HEK293 (cell line): ENCODE measurements around the gene RNF133.

Experiments used
- CTCF ChIA-PET: fragments of 350-600 bp; formaldehyde crosslinking; extraction: SDS; loops from one replicate; lab custom pipeline; 2021; ENCODE audit warnings: antibody characterized with exemption; lab: Yijun Ruan, JAX
- POLR2A ChIA-PET: fragments of 300-600 bp; formaldehyde crosslinking; extraction: SDS; loops from one replicate; lab custom pipeline; 2020; ENCODE audit warnings: antibody characterized with exemption, inconsistent platforms; lab: Yijun Ruan, JAX
- H3K27ac ChIP-seq: fragments of 200-500 bp; sonication (Bioruptor generic); 2 replicates; pipeline ENCODE4 v1.5.1; 2014; ENCODE audit warnings: low read depth, low read length, control low read depth, inconsistent platforms; ENCODE audit errors: extremely low read depth
- H3K36me3 ChIP-seq, 2 experiments: fragments of 200-500 bp in 1 of 2; sonication (Bioruptor generic) in 1 of 2; 1 replicate in 1 of 2; 2 replicates in 1 of 2; pipeline ENCODE4 v1.5.1; 2014 to 2017; ENCODE audit warnings: inconsistent platforms in 2 of 2, low read length in 2 of 2; ENCODE audit not compliant: control insufficient read depth in 2 of 2, insufficient read depth in 1 of 2
- H3K4me1 ChIP-seq: fragments of 200-500 bp; sonication (Bioruptor generic); 2 replicates; pipeline ENCODE4 v1.5.1; 2014; ENCODE audit warnings: mild to moderate bottlenecking, low read length, inconsistent platforms; ENCODE audit not compliant: control insufficient read depth, insufficient read depth
- H3K4me3 ChIP-seq: 2 replicates; pipeline ENCODE4 v1.5.1; 2011; ENCODE audit warnings: low read depth, mild to moderate bottlenecking, control low read depth, low read length, moderate library complexity
- H3K9me3 ChIP-seq: fragments of 200-500 bp; sonication (Bioruptor generic); 2 replicates; pipeline ENCODE4 v1.5.1; 2014; ENCODE audit warnings: low read depth, low read length, inconsistent platforms; ENCODE audit not compliant: control insufficient read depth, insufficient read depth
- ATF2 ChIP-seq: fragments of 450-650 bp; formaldehyde crosslinking; IDR thresholded peaks from 2 replicates; pipeline ENCODE4 v1.5.1; 2016; ENCODE audit warnings: missing biosample characterization, missing genetic modification characterization, low read depth
- EGR2 ChIP-seq: fragments of 450-650 bp; formaldehyde crosslinking; IDR thresholded peaks from 2 replicates; pipeline ENCODE4 v1.5.1; 2016; ENCODE audit warnings: low read depth, missing biosample characterization, missing genetic modification characterization
- PRDM6 ChIP-seq: fragments of 450-650 bp; formaldehyde crosslinking; IDR thresholded peaks from 2 replicates; pipeline ENCODE4 v1.5.1; 2017; ENCODE audit warnings: missing biosample characterization, missing genetic modification characterization
- ZBTB21 ChIP-seq: fragments of 450-650 bp; formaldehyde crosslinking; IDR thresholded peaks from 2 replicates; pipeline ENCODE4 v1.5.1; 2017; ENCODE audit warnings: missing biosample characterization, missing genetic modification characterization
- ZFP41 ChIP-seq: fragments of 450-650 bp; formaldehyde crosslinking; IDR thresholded peaks from 2 replicates; pipeline ENCODE4 v1.5.1; 2016; ENCODE audit warnings: missing biosample characterization, missing genetic modification characterization, borderline replicate concordance
- ZNF138 ChIP-seq: fragments of 450-650 bp; formaldehyde crosslinking; IDR thresholded peaks from 2 replicates; pipeline ENCODE4 v1.5.1; 2016; ENCODE audit warnings: missing biosample characterization, missing genetic modification characterization, borderline replicate concordance
- ZNF23 ChIP-seq: fragments of 450-650 bp; formaldehyde crosslinking; IDR thresholded peaks from 2 replicates; pipeline ENCODE4 v1.5.1; 2016; ENCODE audit warnings: missing biosample characterization, missing genetic modification characterization, borderline replicate concordance
- ZNF239 ChIP-seq: fragments of 450-650 bp; formaldehyde crosslinking; IDR thresholded peaks from 2 replicates; pipeline ENCODE4 v1.5.1; 2016; ENCODE audit warnings: missing biosample characterization, missing genetic modification characterization
- ZNF26 ChIP-seq: fragments of 450-650 bp; formaldehyde crosslinking; IDR thresholded peaks from 2 replicates; pipeline ENCODE4 v1.5.1; 2016; ENCODE audit warnings: missing biosample characterization, missing genetic modification characterization
- ZNF391 ChIP-seq: fragments of 450-650 bp; formaldehyde crosslinking; IDR thresholded peaks from 2 replicates; pipeline ENCODE4 v1.5.1; 2016; ENCODE audit warnings: low read depth, missing biosample characterization, missing genetic modification characterization, borderline replicate concordance
- ZNF416 ChIP-seq: fragments of 450-650 bp; formaldehyde crosslinking; IDR thresholded peaks from 2 replicates; pipeline ENCODE4 v1.5.1; 2016; ENCODE audit warnings: missing biosample characterization, missing genetic modification characterization
- ZNF433 ChIP-seq: fragments of 450-650 bp; formaldehyde crosslinking; IDR thresholded peaks from 2 replicates; pipeline ENCODE4 v1.5.1; 2016; ENCODE audit warnings: missing biosample characterization, missing genetic modification characterization, low read depth
- ZNF521 ChIP-seq: fragments of 450-650 bp; formaldehyde crosslinking; IDR thresholded peaks from 2 replicates; pipeline ENCODE4 v1.5.1; 2017; ENCODE audit warnings: missing biosample characterization, mild to moderate bottlenecking, missing genetic modification characterization
- ZNF560 ChIP-seq: fragments of 450-650 bp; formaldehyde crosslinking; IDR thresholded peaks from 2 replicates; pipeline ENCODE4 v1.5.1; 2017; ENCODE audit warnings: missing biosample characterization, missing genetic modification characterization, borderline replicate concordance
- ZNF623 ChIP-seq: fragments of 450-650 bp; formaldehyde crosslinking; IDR thresholded peaks from 2 replicates; pipeline ENCODE4 v1.5.1; 2016; ENCODE audit warnings: missing biosample characterization, missing genetic modification characterization
- ZNF626 ChIP-seq: fragments of 450-650 bp; sonication (Bioruptor Pico); formaldehyde crosslinking; IDR thresholded peaks from 2 replicates; pipeline ENCODE4 v1.5.1; 2018; ENCODE audit warnings: missing biosample characterization, missing genetic modification characterization, inconsistent platforms
- ZNF658 ChIP-seq: fragments of 450-650 bp; formaldehyde crosslinking; IDR thresholded peaks from 2 replicates; pipeline ENCODE4; 2016; ENCODE audit warnings: missing biosample characterization, missing genetic modification characterization
- ZNF677 ChIP-seq: fragments of 450-650 bp; IDR thresholded peaks from 2 replicates; pipeline ENCODE4 v1.5.0; 2018; ENCODE audit warnings: missing biosample characterization, mild to moderate bottlenecking, missing genetic modification characterization, moderate library complexity
- ZXDB ChIP-seq: fragments of 450-650 bp; formaldehyde crosslinking; IDR thresholded peaks from 2 replicates; pipeline ENCODE4 v1.5.1; 2016; ENCODE audit warnings: missing biosample characterization, missing genetic modification characterization

Gene RNF133

GRCh38 chr7:122709930-122710646, 11.2 kb upstream of the RNF133 start (continued):
- TF ChIP-seq ZNF433: no peak
- TF ChIP-seq ZNF239 (tag by site-specific recombination): no peak
- no peak for TF ChIP-seq ZNF677 (tag by site-specific recombination)
- no peak for TF ChIP-seq ZBTB21
- TF ChIP-seq ZNF391 (tag by site-specific recombination): no peak
- TF ChIP-seq ZNF560 (tag by site-specific recombination): no peak
- no peak for TF ChIP-seq ZFP41 (tag by site-specific recombination)
- TF ChIP-seq, all 188 proteins: peak for 0

GRCh38 chr7:122706836-122707235, 7.9 kb upstream of the RNF133 start:
- TF ChIP-seq PRDM6: no peak
- no peak for TF ChIP-seq ZNF623 (tag by site-specific recombination)
- no peak for TF ChIP-seq ZNF26 (tag by site-specific recombination)
- TF ChIP-seq ZXDB: no peak
- no peak for TF ChIP-seq ZNF521 (tag by site-specific recombination)
- TF ChIP-seq ZNF626 (tag by site-specific recombination): no peak
- TF ChIP-seq ZNF416 (tag by site-specific recombination): no peak
- no peak for TF ChIP-seq ZNF658 (tag by site-specific recombination)
- no peak for TF ChIP-seq ZNF138 (tag by site-specific recombination)
- no peak for TF ChIP-seq ZNF23 (tag by site-specific recombination)
- TF ChIP-seq, all 188 proteins: peak for 0
- ChIA-PET CTCF (interaction anchor here (0.6 kb wide), 1 partner anchor 426 kb away, joined by 4 read pairs; no protein-coding TSS in a partner anchor), POLR2A (no interaction called here)
- no peak overlapping the region for H3K4me3 ChIP-seq
- H3K36me3 ChIP-seq: no peaks in the 10 kb centered on the region
- no peaks in the 10 kb centered on the region for H3K4me1 ChIP-seq
- no peak overlapping the region for H3K27ac ChIP-seq
- H3K9me3 ChIP-seq: no peaks in the 10 kb centered on the region

- peak; percentile 62 for TF ChIP-seq EGR2 (tag by site-specific recombination)
- no peak for TF ChIP-seq ATF2 (tag by site-specific recombination)
- ChIA-PET POLR2A (no interaction called here), CTCF (no interaction called here)
These were observed 4.1 kb upstream of the RNF133 start, which contains the start of gene RNF148 for GRCh38 chr7:122702872-122703510. Gene RNF148, minus strand, starts transcription at chr7:122702922. Its CDS starts 172 bp downstream, at chr7:122702750.

More at GRCh38 chr7:122702872-122703510, 4.1 kb upstream of the RNF133 start, which contains the start of gene RNF148:
- H3K27ac ChIP-seq: no peak within 1 kb of the TSS
- no peak within 1 kb of the TSS for H3K4me3 ChIP-seq
- no peaks in the 10 kb centered on the region for H3K36me3 ChIP-seq
- no peaks in the 10 kb centered on the region for H3K4me1 ChIP-seq
- no peaks in the 10 kb centered on the region for H3K9me3 ChIP-seq
